Keratinocyte (primary cell): ENCODE measurements around the gene MME.

Experiments used
- EZH2 ChIP-seq: IDR thresholded peaks from one replicate; pipeline ENCODE4 v1.6.1; 2012; ENCODE audit warnings: inconsistent platforms, mild to moderate bottlenecking, low read length, moderate library complexity
- TF ChIP-seq, protein P1 (sequence below), 3 experiments: IDR thresholded peaks in 1 of 3; conservative IDR thresholded peaks in 1 of 3; optimal IDR thresholded peaks in 1 of 3; 2 replicates in 2 of 3; 3 replicates in 1 of 3; pipeline versions ENCODE3 to v1.5.1; 2011; ENCODE audit warnings: low read length in 3 of 3, mild to moderate bottlenecking in 3 of 3, moderate library complexity in 2 of 3, control low read depth in 1 of 3, inconsistent platforms in 1 of 3; ENCODE audit not compliant: insufficient read depth in 2 of 3; ENCODE audit errors: extremely low read depth in 1 of 3

DNA sequence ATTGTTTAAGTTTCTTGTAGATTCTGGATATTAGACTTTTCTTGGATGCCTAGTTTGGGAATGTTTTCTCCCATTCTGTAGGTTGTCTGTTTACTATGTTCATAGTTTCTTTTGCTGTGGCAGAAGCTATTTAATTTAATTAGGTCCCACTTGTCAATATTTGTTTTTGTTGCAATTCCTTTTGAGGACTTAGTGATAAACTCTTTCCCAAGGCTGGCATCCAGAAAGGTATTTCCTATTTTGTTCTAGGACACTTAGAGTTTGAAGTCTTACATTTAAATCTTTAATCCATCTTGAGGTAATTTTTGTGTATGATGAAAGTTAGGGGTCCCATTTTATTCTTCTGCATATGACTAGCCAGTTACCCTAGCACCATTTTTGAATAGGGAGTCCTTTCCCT lies 54.9 kb downstream of the MME start:
- TF ChIP-seq, protein P1, sequence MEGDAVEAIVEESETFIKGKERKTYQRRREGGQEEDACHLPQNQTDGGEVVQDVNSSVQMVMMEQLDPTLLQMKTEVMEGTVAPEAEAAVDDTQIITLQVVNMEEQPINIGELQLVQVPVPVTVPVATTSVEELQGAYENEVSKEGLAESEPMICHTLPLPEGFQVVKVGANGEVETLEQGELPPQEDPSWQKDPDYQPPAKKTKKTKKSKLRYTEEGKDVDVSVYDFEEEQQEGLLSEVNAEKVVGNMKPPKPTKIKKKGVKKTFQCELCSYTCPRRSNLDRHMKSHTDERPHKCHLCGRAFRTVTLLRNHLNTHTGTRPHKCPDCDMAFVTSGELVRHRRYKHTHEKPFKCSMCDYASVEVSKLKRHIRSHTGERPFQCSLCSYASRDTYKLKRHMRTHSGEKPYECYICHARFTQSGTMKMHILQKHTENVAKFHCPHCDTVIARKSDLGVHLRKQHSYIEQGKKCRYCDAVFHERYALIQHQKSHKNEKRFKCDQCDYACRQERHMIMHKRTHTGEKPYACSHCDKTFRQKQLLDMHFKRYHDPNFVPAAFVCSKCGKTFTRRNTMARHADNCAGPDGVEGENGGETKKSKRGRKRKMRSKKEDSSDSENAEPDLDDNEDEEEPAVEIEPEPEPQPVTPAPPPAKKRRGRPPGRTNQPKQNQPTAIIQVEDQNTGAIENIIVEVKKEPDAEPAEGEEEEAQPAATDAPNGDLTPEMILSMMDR (optimal IDR thresholded peaks at IDR 0.05 in 1 of 3, IDR thresholded peaks at IDR 0.05 in 1 of 3, conservative IDR thresholded peaks at IDR 0.05 in 1 of 3; ENCODE audit: extremely low read depth in 1 of 3, insufficient read depth in 2 of 3, low read length in 3 of 3) = no peak
- TF ChIP-seq EZH2 = no peak
